Measurements from ENCODE around the gene ULK2.
"Not testable (repeated sequence)": the region's sequence is repeated elsewhere in the genome, so short reads cannot be mapped to it uniquely, and the experiment has no call there.

ULK2 gene

GRCh38 chr17:19867329-19868078 is at the start of gene ULK2:
TSS of gene ULK2 (minus strand) at chr17:19867936. CDS start at chr17:19867417, 519 bp downstream.
- ATAC-seq: peak; percentile 85
- no peaks in the 10 kb centered on the region for H3K9me3 Mint-ChIP-seq

DNA sequence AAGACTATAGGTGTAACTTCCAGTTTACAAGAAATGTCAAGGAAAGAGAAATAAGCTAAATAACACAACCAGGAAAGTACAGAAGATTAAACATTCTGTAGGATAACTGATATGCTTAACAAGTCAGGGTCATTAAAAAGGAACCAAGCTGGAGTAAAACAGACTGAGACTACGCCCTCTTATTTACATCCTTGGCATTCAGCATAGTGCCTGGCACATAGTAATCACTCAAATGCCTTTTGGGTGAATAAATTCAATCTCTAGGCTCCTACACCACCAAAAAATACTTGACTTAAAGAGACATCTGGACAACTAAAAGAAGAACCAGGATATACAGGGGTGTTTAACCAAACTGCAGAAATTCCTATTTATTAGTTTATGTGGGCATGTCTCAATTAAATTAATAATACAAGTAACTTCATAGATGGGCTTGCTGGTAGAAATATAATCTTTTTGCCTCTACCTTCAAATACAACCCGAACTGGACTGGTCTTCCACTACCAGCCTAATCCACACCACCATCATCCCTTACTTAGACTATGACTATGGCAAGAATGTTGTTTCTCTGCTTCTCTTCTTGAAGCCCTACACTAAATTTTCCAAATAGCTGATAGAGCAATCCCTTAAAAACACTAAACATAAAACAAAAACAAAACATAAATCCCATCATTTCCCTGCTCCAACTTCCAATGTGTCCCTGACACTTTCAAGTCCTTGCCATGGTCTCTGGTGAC is 47.7 kb upstream of the ULK2 start:
- Mint-ChIP-seq H3K4me3 (no peak overlapping the region), H3K4me1 (no peaks in the 10 kb centered on the region), H3K36me3 (peaks cover 47% of the 10 kb centered on the region), H3K27ac (no peak overlapping the region), H3K27me3 (no peaks in the 10 kb centered on the region), H3K9me3 (no peaks in the 10 kb centered on the region)
- ATAC-seq: no peak

More at GRCh38 chr17:19867329-19868078, at the start of gene ULK2:
- peak within 1 kb of the TSS; percentile 75 for H3K4me3 Mint-ChIP-seq
- peaks cover 5% of the 10 kb centered on the region for H3K4me1 Mint-ChIP-seq
- peak within 1 kb of the TSS; percentile 64 for H3K27ac Mint-ChIP-seq
- H3K27me3 Mint-ChIP-seq: no peaks in the 10 kb centered on the region
- H3K36me3 Mint-ChIP-seq: no peaks in the 10 kb centered on the region

- no peaks in the 10 kb centered on the region for H3K27me3 Mint-ChIP-seq
- no peak overlapping the region for H3K4me3 Mint-ChIP-seq
- H3K27ac Mint-ChIP-seq: no peak overlapping the region
- ATAC-seq: no peak
- no peaks in the 10 kb centered on the region for H3K9me3 Mint-ChIP-seq
- peaks cover 68% of the 10 kb centered on the region for H3K36me3 Mint-ChIP-seq
- H3K4me1 Mint-ChIP-seq: no peaks in the 10 kb centered on the region
Measured at GRCh38 chr17:19911033-19911432, 43.3 kb upstream of the ULK2 start.

- Mint-ChIP-seq H3K27ac (no peak overlapping the region), H3K27me3 (no peaks in the 10 kb centered on the region), H3K9me3 (no peaks in the 10 kb centered on the region), H3K4me3 (no peak overlapping the region), H3K36me3 (peaks cover 62% of the 10 kb centered on the region), H3K4me1 (no peaks in the 10 kb centered on the region)
- ATAC-seq: no peak
Measured at GRCh38 chr17:19909139-19909538, 41.4 kb upstream of the ULK2 start.

DNA sequence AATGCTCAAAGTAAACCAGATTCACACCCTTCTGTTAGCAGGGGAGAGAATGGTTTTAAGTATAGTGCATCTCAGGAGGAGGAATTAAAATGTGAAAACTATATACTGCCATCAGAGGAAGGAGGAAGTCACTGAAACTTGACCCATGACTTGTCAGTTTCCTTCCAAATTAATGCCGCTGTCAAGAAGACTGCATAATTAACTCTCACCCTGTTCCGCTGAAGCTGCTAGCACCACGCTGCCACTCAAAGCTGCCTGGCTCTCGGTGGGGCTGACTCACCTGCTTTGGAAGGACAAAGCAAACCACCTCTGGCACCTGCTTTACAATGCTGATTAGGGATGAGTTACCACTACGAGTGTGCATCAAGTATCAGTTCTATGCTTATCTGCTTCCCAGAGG is 37.8 kb upstream of the ULK2 start:
- Mint-ChIP-seq H3K36me3 (peaks cover 80% of the 10 kb centered on the region), H3K27me3 (no peaks in the 10 kb centered on the region), H3K9me3 (no peaks in the 10 kb centered on the region), H3K4me1 (no peaks in the 10 kb centered on the region), H3K27ac (no peak overlapping the region), H3K4me3 (no peak overlapping the region)
- ATAC-seq: no peak

GRCh38 chr17:19904924-19905323 is 37.2 kb upstream of the ULK2 start:
- Mint-ChIP-seq H3K4me3 (no peak overlapping the region), H3K4me1 (no peaks in the 10 kb centered on the region), H3K9me3 (no peaks in the 10 kb centered on the region), H3K27ac (no peak overlapping the region), H3K36me3 (peaks cover 79% of the 10 kb centered on the region), H3K27me3 (no peaks in the 10 kb centered on the region)
- ATAC-seq: no peak

- Mint-ChIP-seq H3K27me3 (no peaks in the 10 kb centered on the region), H3K4me1 (no peaks in the 10 kb centered on the region), H3K27ac (no peak overlapping the region), H3K9me3 (no peaks in the 10 kb centered on the region), H3K36me3 (peaks cover 75% of the 10 kb centered on the region), H3K4me3 (no peak overlapping the region)
- no peak for ATAC-seq
Measured at GRCh38 chr17:19904412-19904811, 36.7 kb upstream of the ULK2 start.

DNA sequence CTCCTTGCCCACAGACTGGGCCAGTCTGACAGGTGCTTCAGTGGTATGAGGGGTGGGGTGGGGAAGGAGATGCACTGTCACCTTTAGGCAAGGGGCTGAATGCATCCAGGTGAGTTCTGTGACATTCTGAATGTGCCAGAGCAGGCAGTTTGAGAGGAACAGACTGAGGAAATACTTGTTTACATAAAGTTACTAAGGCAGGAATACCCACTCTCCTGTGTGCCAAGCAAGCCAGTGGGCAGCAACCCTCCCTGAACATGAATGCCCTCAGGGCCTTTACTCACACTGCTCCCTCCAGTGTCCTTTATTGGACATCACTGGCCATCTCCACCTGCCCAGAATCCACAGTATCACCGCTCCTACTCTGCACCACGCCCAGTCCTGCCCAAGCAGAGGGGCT is 33.1 kb upstream of the ULK2 start:
- no peaks in the 10 kb centered on the region for H3K4me1 Mint-ChIP-seq
- no peak overlapping the region for H3K4me3 Mint-ChIP-seq
- no peak for ATAC-seq
- no peak overlapping the region for H3K27ac Mint-ChIP-seq
- H3K27me3 Mint-ChIP-seq: no peaks in the 10 kb centered on the region
- no peaks in the 10 kb centered on the region for H3K9me3 Mint-ChIP-seq
- H3K36me3 Mint-ChIP-seq: peaks cover 39% of the 10 kb centered on the region

GRCh38 chr17:19897903-19898302 is 30.2 kb upstream of the ULK2 start:
- H3K36me3 Mint-ChIP-seq: peaks cover 18% of the 10 kb centered on the region
- no peak overlapping the region for H3K27ac Mint-ChIP-seq
- no peaks in the 10 kb centered on the region for H3K9me3 Mint-ChIP-seq
- H3K27me3 Mint-ChIP-seq: no peaks in the 10 kb centered on the region
- no peaks in the 10 kb centered on the region for H3K4me1 Mint-ChIP-seq
- no peak for ATAC-seq
- H3K4me3 Mint-ChIP-seq: no peak overlapping the region

GRCh38 chr17:19897090-19897837 is 29.5 kb upstream of the ULK2 start:
- ATAC-seq: no peak
- H3K4me1 Mint-ChIP-seq: no peaks in the 10 kb centered on the region
- no peak overlapping the region for H3K27ac Mint-ChIP-seq
- H3K36me3 Mint-ChIP-seq: peaks cover 16% of the 10 kb centered on the region
- H3K9me3 Mint-ChIP-seq: no peaks in the 10 kb centered on the region
- H3K4me3 Mint-ChIP-seq: no peak overlapping the region
- H3K27me3 Mint-ChIP-seq: no peaks in the 10 kb centered on the region

DNA sequence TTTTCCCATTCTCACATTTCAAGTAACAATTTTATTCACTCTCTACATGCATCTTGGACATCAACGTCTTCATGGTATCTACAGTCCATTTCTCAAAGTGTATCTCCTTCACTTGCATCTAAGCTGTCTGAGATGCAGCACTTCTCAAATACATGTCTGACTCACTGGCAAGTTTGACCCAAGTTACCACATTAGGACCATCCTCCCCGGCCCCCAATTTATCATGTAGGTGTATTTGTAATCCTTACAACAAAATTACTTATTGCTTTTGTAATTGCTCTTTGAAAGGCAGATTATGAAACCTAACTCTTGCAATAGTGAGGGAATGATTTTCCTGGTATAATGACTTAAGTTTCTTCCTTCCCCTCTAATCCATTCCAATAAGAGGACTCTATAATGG is 28.9 kb upstream of the ULK2 start:
- Mint-ChIP-seq H3K36me3 (peaks cover 16% of the 10 kb centered on the region), H3K27ac (no peak overlapping the region), H3K4me3 (no peak overlapping the region), H3K27me3 (no peaks in the 10 kb centered on the region), H3K9me3 (no peaks in the 10 kb centered on the region), H3K4me1 (no peaks in the 10 kb centered on the region)
- no peak for ATAC-seq

DNA sequence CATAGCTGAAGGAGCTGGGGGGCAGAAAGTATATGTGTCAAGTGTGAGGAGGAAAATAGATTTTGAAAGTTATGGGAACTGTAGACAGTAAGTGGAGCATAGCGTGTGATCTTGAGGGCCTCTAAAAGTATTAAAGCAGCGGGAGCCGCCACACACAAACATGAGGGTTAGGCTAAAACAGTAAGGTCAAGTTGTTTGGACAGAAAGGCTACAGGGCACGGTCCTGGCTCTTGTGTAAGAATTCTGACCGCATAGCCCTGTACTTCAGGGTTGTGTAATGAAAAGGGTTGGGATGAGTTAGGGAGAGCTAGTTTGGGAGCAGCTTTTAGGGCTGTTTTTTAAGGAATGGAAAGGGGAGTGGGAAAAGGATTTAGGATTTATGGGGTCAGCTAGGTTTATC is 22.8 kb upstream of the ULK2 start:
- not testable (repeated sequence) for H3K9me3 Mint-ChIP-seq, H3K4me1 Mint-ChIP-seq, H3K27ac Mint-ChIP-seq, ATAC-seq, H3K36me3 Mint-ChIP-seq, H3K27me3 Mint-ChIP-seq, H3K4me3 Mint-ChIP-seq

DNA sequence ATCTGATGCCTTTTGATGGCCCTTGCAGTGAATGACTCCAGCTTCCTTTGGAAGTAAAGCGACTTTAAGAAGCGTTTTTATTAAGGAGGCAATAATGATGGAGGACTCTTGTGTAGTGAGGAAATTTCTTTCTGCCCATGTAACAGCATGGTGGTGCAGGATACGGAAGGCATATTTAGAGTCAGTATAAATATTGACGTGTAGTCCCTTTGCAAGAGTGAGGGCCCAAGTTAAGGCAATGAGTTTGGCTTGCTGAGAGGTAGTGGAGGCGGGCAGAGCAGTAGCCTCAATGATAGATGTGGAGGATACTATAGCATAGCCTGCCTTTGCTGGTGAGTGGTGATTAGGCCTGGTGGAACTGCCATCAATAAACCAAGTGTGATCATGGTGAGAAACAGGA is 22.3 kb upstream of the ULK2 start:
- not testable (repeated sequence) for H3K9me3 Mint-ChIP-seq, ATAC-seq, H3K4me1 Mint-ChIP-seq, H3K4me3 Mint-ChIP-seq, H3K27me3 Mint-ChIP-seq, H3K36me3 Mint-ChIP-seq, H3K27ac Mint-ChIP-seq

- H3K36me3 Mint-ChIP-seq: no peaks in the 10 kb centered on the region
- ATAC-seq: no peak
- no peaks in the 10 kb centered on the region for H3K27me3 Mint-ChIP-seq
- H3K9me3 Mint-ChIP-seq: no peaks in the 10 kb centered on the region
- no peak overlapping the region for H3K27ac Mint-ChIP-seq
- no peak overlapping the region for H3K4me3 Mint-ChIP-seq
- H3K4me1 Mint-ChIP-seq: no peaks in the 10 kb centered on the region
Measured at GRCh38 chr17:19886116-19886515, 18.4 kb upstream of the ULK2 start.

GRCh38 chr17:19883537-19884215 is 15.9 kb upstream of the ULK2 start:
- no peak overlapping the region for H3K27ac Mint-ChIP-seq
- no peaks in the 10 kb centered on the region for H3K36me3 Mint-ChIP-seq
- peaks cover 13% of the 10 kb centered on the region for H3K27me3 Mint-ChIP-seq
- H3K4me1 Mint-ChIP-seq: no peaks in the 10 kb centered on the region
- no peaks in the 10 kb centered on the region for H3K9me3 Mint-ChIP-seq
- no peak overlapping the region for H3K4me3 Mint-ChIP-seq
- no peak for ATAC-seq

Data from stimulated activated memory B cell treated with anti-CD40 and anti-IgM and Interleukin-4, amounts not matched to agents 10 μg/mL and 1 μg/mL and 100 μg/mL, for 72 hours (primary cell).